GM19023 (cell line): Measurements from ENCODE around the gene MAP4.

Experiments
- ATAC-seq: cut with Tn5 transposase; IDR thresholded peaks from one replicate; pipeline ENCODE4 v1.9.1; 2021; ENCODE audit warnings: mild to moderate bottlenecking, moderate library complexity; ENCODE audit not compliant: unreplicated experiment

Gene MAP4

GRCh38 chr3:47964740-47965139 is 51.5 kb downstream of the MAP4 start:
- no peak for ATAC-seq

- ATAC-seq: no peak
These were observed 54.2 kb downstream of the MAP4 start for GRCh38 chr3:47961815-47962606.

GRCh38 chr3:47961036-47961435 is 55.2 kb downstream of the MAP4 start:
- ATAC-seq: no peak

GRCh38 chr3:47956521-47956920 is 59.7 kb downstream of the MAP4 start:
- no peak for ATAC-seq

- ATAC-seq: no peak
These were observed 61.6 kb downstream of the MAP4 start for GRCh38 chr3:47954567-47954966.

GRCh38 chr3:47950453-47951169 is 65.6 kb downstream of the MAP4 start:
- no peak for ATAC-seq

GRCh38 chr3:47949979-47950378 is 66.2 kb downstream of the MAP4 start:
- no peak for ATAC-seq

- no peak for ATAC-seq
These were observed 76.0 kb downstream of the MAP4 start for GRCh38 chr3:47940232-47940631.

- ATAC-seq: no peak
These were observed 83.8 kb downstream of the MAP4 start for GRCh38 chr3:47932421-47932820.

GRCh38 chr3:47930979-47931378 is 85.2 kb downstream of the MAP4 start:
- ATAC-seq: no peak

- no peak for ATAC-seq
These were observed 99.5 kb downstream of the MAP4 start for GRCh38 chr3:47916696-47917095.

- no peak for ATAC-seq
These were observed 100.0 kb downstream of the MAP4 start for GRCh38 chr3:47916201-47916600.

- ATAC-seq: no peak
These were observed 104.2 kb downstream of the MAP4 start for GRCh38 chr3:47912006-47912504.

GRCh38 chr3:47910777-47911440 is 105.3 kb downstream of the MAP4 start:
- no peak for ATAC-seq

GRCh38 chr3:47910233-47910632 is 106.0 kb downstream of the MAP4 start:
- no peak for ATAC-seq

- ATAC-seq: no peak
These were observed 106.6 kb downstream of the MAP4 start for GRCh38 chr3:47909607-47910006.

GRCh38 chr3:47908744-47909143 is 107.5 kb downstream of the MAP4 start:
- no peak for ATAC-seq

GRCh38 chr3:47907784-47908183 is 108.4 kb downstream of the MAP4 start:
- ATAC-seq: no peak

- no peak for ATAC-seq
These were observed 113.5 kb downstream of the MAP4 start for GRCh38 chr3:47902746-47903145.

GRCh38 chr3:47901280-47901833 is 114.9 kb downstream of the MAP4 start:
- no peak for ATAC-seq

- no peak for ATAC-seq
These were observed 116.6 kb downstream of the MAP4 start for GRCh38 chr3:47899495-47900108.
